Measurements from ENCODE around the gene EGFR.

EGFR gene

DNA sequence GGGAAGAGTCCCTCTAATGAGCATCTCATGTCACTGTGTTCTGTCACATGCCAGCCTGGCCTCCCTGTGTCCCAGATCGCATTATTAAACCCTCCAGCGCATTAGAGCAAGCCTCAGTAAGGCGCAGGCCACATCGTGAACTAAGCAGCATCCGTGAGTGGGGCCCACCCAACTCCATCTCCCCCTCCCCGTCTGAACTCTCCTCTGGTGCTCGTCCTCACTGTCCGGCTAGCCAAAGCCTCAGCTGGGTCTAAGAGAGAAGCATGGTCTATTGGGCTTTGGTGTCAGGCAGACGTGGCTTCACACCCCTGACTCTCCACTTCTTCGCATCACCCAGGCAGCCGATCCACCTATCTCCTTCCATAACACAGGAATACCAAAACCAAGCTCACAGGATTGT is 181.6 kb downstream of the EGFR start:
- Histone ChIP-seq H3K36me3 (ENCODE audit: control insufficient read depth, insufficient read depth, low read length) (peaks cover 6% of the 10 kb centered on the region; the same call in 1 of the 2 replicates), H3K27ac (ENCODE audit: low read length) (no peak overlapping the region)
- no CpG with 5 or more reads among the region's 11 CpGs for WGBS (ENCODE audit: insufficient coverage, insufficient read length)

DNA sequence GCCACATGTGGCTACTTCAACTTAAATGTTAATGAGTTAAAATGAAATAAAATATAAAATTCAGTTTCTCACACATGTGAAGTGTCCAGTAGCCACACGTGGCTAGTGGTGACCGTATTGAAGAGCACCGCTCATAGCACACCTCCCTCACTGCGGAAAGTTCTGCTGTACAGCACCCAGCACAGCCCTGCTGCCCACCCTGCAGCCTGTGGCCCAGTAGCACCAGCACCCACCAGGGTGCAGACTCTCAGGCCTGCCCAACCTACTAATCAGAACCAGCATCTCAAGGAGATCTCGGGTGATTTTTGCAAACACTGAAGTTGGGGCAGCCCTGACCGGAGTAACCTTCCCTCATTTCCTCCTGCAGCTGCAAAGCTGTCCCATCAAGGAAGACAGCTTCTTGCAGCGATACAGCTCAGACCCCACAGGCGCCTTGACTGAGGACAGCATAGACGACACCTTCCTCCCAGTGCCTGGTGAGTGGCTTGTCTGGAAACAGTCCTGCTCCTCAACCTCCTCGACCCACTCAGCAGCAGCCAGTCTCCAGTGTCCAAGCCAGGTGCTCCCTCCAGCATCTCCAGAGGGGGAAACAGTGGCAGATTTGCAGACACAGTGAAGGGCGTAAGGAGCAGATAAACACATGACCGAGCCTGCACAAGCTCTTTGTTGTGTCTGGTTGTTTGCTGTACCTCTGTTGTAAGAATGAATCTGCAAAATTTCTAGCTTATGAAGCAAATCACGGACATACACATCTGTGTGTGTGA is 183.5 kb downstream of the EGFR start:
- H3K27me3 ChIP-seq (ENCODE audit: control insufficient read depth, insufficient read depth, low read length) = no peaks in the 10 kb centered on the region
- H3K27ac ChIP-seq (ENCODE audit: low read length) = no peak overlapping the region
- H3K36me3 ChIP-seq (ENCODE audit: control insufficient read depth, insufficient read depth, low read length) = peaks cover 6% of the 10 kb centered on the region; the same call in 1 of the 2 replicates
- H3K4me3 ChIP-seq (ENCODE audit: low read length) = no peak overlapping the region
- DNase-seq (ENCODE audit: low read depth, low spot score) = no peak
- H3K4me1 ChIP-seq (ENCODE audit: control insufficient read depth, insufficient read depth, low read length) = no peaks in the 10 kb centered on the region
- no CpG with 5 or more reads among the region's 13 CpGs for WGBS (ENCODE audit: insufficient coverage, insufficient read length)
- H3K9me3 ChIP-seq (ENCODE audit: control insufficient read depth, insufficient read depth, low read length) = no peaks in the 10 kb centered on the region

More for the DNA sequence above, 181.6 kb downstream of the EGFR start:
- no peak overlapping the region for H3K4me3 ChIP-seq (ENCODE audit: low read length)
- H3K9me3 ChIP-seq (ENCODE audit: control insufficient read depth, insufficient read depth, low read length) = no peaks in the 10 kb centered on the region
- H3K27me3 ChIP-seq (ENCODE audit: control insufficient read depth, insufficient read depth, low read length) = no peaks in the 10 kb centered on the region
- H3K4me1 ChIP-seq (ENCODE audit: control insufficient read depth, insufficient read depth, low read length) = no peaks in the 10 kb centered on the region
- DNase-seq (ENCODE audit: low read depth, low spot score) = no peak

DNA sequence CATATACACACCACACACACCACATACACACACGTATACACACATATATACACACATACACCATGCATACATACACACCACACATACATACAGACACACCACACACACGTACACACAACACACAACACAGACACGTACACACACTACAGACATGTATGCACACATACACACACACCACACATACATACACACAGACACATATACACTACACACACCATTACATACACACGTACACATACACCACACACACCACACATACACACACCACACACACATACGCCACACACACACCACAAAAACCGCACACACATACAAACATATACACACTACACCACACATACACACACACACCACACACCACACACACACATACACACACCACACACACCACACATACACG is 184.5 kb downstream of the EGFR start:
- no peak overlapping the region for H3K4me3 ChIP-seq (ENCODE audit: low read length)
- peaks cover 6% of the 10 kb centered on the region; the same call in 1 of the 2 replicates for H3K36me3 ChIP-seq (ENCODE audit: control insufficient read depth, insufficient read depth, low read length)
- no peaks in the 10 kb centered on the region for H3K9me3 ChIP-seq (ENCODE audit: control insufficient read depth, insufficient read depth, low read length)
- 100% methylated on average over 6 of the region's 7 CpGs for whole genome bisulfite sequencing (ENCODE audit: insufficient coverage, insufficient read length)
- no peaks in the 10 kb centered on the region for H3K27me3 ChIP-seq (ENCODE audit: control insufficient read depth, insufficient read depth, low read length)
- no peak for DNase-seq (ENCODE audit: low read depth, low spot score)
- H3K27ac ChIP-seq (ENCODE audit: low read length) = no peak overlapping the region
- no peaks in the 10 kb centered on the region for H3K4me1 ChIP-seq (ENCODE audit: control insufficient read depth, insufficient read depth, low read length)

DNA sequence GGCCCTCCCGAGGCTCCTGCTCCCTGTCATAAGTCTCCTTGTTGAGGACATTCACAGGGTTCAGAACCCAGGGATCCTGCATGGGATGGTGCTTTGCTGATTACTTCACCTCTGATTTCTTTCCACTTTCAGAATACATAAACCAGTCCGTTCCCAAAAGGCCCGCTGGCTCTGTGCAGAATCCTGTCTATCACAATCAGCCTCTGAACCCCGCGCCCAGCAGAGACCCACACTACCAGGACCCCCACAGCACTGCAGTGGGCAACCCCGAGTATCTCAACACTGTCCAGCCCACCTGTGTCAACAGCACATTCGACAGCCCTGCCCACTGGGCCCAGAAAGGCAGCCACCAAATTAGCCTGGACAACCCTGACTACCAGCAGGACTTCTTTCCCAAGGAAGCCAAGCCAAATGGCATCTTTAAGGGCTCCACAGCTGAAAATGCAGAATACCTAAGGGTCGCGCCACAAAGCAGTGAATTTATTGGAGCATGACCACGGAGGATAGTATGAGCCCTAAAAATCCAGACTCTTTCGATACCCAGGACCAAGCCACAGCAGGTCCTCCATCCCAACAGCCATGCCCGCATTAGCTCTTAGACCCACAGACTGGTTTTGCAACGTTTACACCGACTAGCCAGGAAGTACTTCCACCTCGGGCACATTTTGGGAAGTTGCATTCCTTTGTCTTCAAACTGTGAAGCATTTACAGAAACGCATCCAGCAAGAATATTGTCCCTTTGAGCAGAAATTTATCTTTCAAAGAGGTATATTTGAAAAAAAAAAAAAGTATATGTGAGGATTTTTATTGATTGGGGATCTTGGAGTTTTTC is 186.5 kb downstream of the EGFR start:
- WGBS (ENCODE audit: insufficient coverage, insufficient read length) = no CpG with 5 or more reads among the region's 16 CpGs
- Histone ChIP-seq H3K36me3 (ENCODE audit: control insufficient read depth, insufficient read depth, low read length) (peaks cover 6% of the 10 kb centered on the region; the same call in 1 of the 2 replicates), H3K4me1 (ENCODE audit: control insufficient read depth, insufficient read depth, low read length) (no peaks in the 10 kb centered on the region)

DNA sequence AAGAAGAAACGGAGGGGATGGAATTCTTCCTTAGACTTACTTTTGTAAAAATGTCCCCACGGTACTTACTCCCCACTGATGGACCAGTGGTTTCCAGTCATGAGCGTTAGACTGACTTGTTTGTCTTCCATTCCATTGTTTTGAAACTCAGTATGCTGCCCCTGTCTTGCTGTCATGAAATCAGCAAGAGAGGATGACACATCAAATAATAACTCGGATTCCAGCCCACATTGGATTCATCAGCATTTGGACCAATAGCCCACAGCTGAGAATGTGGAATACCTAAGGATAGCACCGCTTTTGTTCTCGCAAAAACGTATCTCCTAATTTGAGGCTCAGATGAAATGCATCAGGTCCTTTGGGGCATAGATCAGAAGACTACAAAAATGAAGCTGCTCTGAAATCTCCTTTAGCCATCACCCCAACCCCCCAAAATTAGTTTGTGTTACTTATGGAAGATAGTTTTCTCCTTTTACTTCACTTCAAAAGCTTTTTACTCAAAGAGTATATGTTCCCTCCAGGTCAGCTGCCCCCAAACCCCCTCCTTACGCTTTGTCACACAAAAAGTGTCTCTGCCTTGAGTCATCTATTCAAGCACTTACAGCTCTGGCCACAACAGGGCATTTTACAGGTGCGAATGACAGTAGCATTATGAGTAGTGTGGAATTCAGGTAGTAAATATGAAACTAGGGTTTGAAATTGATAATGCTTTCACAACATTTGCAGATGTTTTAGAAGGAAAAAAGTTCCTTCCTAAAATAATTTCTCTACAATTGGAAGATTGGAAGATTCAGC is 187.6 kb downstream of the EGFR start:
- no peak overlapping the region for H3K27ac ChIP-seq (ENCODE audit: low read length)
- H3K9me3 ChIP-seq (ENCODE audit: control insufficient read depth, insufficient read depth, low read length) = no peaks in the 10 kb centered on the region
- H3K27me3 ChIP-seq (ENCODE audit: control insufficient read depth, insufficient read depth, low read length) = no peaks in the 10 kb centered on the region
- H3K4me1 ChIP-seq (ENCODE audit: control insufficient read depth, insufficient read depth, low read length) = no peaks in the 10 kb centered on the region
- no peak overlapping the region for H3K4me3 ChIP-seq (ENCODE audit: low read length)
- no peak for DNase-seq (ENCODE audit: low read depth, low spot score)
- peaks cover 6% of the 10 kb centered on the region; the same call in 1 of the 2 replicates for H3K36me3 ChIP-seq (ENCODE audit: control insufficient read depth, insufficient read depth, low read length)
- no CpG with 5 or more reads among the region's 9 CpGs for WGBS (ENCODE audit: insufficient coverage, insufficient read length)

More for the DNA sequence above, 186.5 kb downstream of the EGFR start:
- H3K9me3 ChIP-seq (ENCODE audit: control insufficient read depth, insufficient read depth, low read length) = no peaks in the 10 kb centered on the region
- no peak for DNase-seq (ENCODE audit: low read depth, low spot score)
- no peak overlapping the region for H3K27ac ChIP-seq (ENCODE audit: low read length)
- no peaks in the 10 kb centered on the region for H3K27me3 ChIP-seq (ENCODE audit: control insufficient read depth, insufficient read depth, low read length)
- no peak overlapping the region for H3K4me3 ChIP-seq (ENCODE audit: low read length)

DNA sequence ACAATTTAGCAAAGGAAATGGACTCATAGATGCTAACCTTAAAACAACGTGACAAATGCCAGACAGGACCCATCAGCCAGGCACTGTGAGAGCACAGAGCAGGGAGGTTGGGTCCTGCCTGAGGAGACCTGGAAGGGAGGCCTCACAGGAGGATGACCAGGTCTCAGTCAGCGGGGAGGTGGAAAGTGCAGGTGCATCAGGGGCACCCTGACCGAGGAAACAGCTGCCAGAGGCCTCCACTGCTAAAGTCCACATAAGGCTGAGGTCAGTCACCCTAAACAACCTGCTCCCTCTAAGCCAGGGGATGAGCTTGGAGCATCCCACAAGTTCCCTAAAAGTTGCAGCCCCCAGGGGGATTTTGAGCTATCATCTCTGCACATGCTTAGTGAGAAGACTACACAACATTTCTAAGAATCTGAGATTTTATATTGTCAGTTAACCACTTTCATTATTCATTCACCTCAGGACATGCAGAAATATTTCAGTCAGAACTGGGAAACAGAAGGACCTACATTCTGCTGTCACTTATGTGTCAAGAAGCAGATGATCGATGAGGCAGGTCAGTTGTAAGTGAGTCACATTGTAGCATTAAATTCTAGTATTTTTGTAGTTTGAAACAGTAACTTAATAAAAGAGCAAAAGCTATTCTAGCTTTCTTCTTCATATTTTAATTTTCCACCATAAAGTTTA is 188.8 kb downstream of the EGFR start:
- Histone ChIP-seq H3K27ac (ENCODE audit: low read length) (no peak overlapping the region), H3K36me3 (ENCODE audit: control insufficient read depth, insufficient read depth, low read length) (peaks cover 6% of the 10 kb centered on the region; the same call in 1 of the 2 replicates), H3K27me3 (ENCODE audit: control insufficient read depth, insufficient read depth, low read length) (no peaks in the 10 kb centered on the region), H3K9me3 (ENCODE audit: control insufficient read depth, insufficient read depth, low read length) (no peaks in the 10 kb centered on the region), H3K4me1 (ENCODE audit: control insufficient read depth, insufficient read depth, low read length) (no peaks in the 10 kb centered on the region), H3K4me3 (ENCODE audit: low read length) (no peak overlapping the region)
- no peak for DNase-seq (ENCODE audit: low read depth, low spot score)
- WGBS (ENCODE audit: insufficient coverage, insufficient read length) = no CpG with 5 or more reads among the region's 4 CpGs

DNA sequence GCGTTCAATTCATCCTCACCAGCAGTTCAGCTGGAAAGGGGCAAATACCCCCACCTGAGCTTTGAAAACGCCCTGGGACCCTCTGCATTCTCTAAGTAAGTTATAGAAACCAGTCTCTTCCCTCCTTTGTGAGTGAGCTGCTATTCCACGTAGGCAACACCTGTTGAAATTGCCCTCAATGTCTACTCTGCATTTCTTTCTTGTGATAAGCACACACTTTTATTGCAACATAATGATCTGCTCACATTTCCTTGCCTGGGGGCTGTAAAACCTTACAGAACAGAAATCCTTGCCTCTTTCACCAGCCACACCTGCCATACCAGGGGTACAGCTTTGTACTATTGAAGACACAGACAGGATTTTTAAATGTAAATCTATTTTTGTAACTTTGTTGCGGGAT is 190.5 kb downstream of the EGFR start:
- Histone ChIP-seq H3K4me1 (ENCODE audit: control insufficient read depth, insufficient read depth, low read length) (no peaks in the 10 kb centered on the region), H3K9me3 (ENCODE audit: control insufficient read depth, insufficient read depth, low read length) (no peaks in the 10 kb centered on the region), H3K4me3 (ENCODE audit: low read length) (no peak overlapping the region), H3K27me3 (ENCODE audit: control insufficient read depth, insufficient read depth, low read length) (no peaks in the 10 kb centered on the region), H3K27ac (ENCODE audit: low read length) (no peak overlapping the region), H3K36me3 (ENCODE audit: control insufficient read depth, insufficient read depth, low read length) (no peaks in the 10 kb centered on the region)
- DNase-seq (ENCODE audit: low read depth, low spot score) = no peak
- WGBS (ENCODE audit: insufficient coverage, insufficient read length) = no CpG with 5 or more reads among the region's 4 CpGs

DNA sequence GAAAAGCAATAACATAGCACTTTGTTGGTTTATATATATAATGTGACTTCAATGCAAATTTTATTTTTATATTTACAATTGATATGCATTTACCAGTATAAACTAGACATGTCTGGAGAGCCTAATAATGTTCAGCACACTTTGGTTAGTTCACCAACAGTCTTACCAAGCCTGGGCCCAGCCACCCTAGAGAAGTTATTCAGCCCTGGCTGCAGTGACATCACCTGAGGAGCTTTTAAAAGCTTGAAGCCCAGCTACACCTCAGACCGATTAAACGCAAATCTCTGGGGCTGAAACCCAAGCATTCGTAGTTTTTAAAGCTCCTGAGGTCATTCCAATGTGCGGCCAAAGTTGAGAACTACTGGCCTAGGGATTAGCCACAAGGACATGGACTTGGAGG is 191.4 kb downstream of the EGFR start:
- WGBS (ENCODE audit: insufficient coverage, insufficient read length) = no CpG with 5 or more reads among the region's 4 CpGs
- no peaks in the 10 kb centered on the region for H3K36me3 ChIP-seq (ENCODE audit: control insufficient read depth, insufficient read depth, low read length)
- H3K9me3 ChIP-seq (ENCODE audit: control insufficient read depth, insufficient read depth, low read length) = no peaks in the 10 kb centered on the region
- DNase-seq (ENCODE audit: low read depth, low spot score) = no peak
- no peak overlapping the region for H3K4me3 ChIP-seq (ENCODE audit: low read length)
- H3K27me3 ChIP-seq (ENCODE audit: control insufficient read depth, insufficient read depth, low read length) = no peaks in the 10 kb centered on the region
- no peak overlapping the region for H3K27ac ChIP-seq (ENCODE audit: low read length)
- no peaks in the 10 kb centered on the region for H3K4me1 ChIP-seq (ENCODE audit: control insufficient read depth, insufficient read depth, low read length)

DNA sequence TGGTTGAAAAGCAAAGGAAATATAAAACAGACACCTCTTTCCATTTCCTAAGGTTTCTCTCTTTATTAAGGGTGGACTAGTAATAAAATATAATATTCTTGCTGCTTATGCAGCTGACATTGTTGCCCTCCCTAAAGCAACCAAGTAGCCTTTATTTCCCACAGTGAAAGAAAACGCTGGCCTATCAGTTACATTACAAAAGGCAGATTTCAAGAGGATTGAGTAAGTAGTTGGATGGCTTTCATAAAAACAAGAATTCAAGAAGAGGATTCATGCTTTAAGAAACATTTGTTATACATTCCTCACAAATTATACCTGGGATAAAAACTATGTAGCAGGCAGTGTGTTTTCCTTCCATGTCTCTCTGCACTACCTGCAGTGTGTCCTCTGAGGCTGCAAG is 191.9 kb downstream of the EGFR start:
- Histone ChIP-seq H3K4me3 (ENCODE audit: low read length) (no peak overlapping the region), H3K27ac (ENCODE audit: low read length) (no peak overlapping the region), H3K36me3 (ENCODE audit: control insufficient read depth, insufficient read depth, low read length) (no peaks in the 10 kb centered on the region), H3K27me3 (ENCODE audit: control insufficient read depth, insufficient read depth, low read length) (no peaks in the 10 kb centered on the region), H3K9me3 (ENCODE audit: control insufficient read depth, insufficient read depth, low read length) (no peaks in the 10 kb centered on the region), H3K4me1 (ENCODE audit: control insufficient read depth, insufficient read depth, low read length) (no peaks in the 10 kb centered on the region)
- DNase-seq (ENCODE audit: low read depth, low spot score) = no peak
- no CpG with 5 or more reads among the region's 1 CpG for WGBS (ENCODE audit: insufficient coverage, insufficient read length)

DNA sequence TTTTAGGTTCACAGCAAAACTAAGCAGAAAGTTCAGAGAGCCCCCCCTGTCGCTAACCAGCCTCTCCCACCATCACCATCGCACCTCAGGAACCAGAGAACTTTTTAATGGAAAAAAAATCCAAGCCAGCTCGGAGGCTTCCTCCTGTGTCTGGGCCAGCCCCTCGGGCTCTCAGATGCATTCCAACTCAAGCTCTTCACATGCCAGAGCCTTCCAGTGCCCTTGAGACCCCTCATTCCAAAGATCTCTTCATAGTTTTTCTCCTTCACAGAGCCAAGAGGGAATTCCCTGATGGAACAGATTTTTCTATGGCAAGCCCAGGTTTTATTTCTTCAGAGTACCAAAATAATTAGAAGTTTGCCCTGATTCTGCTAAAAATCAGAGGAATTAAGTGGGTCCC is 192.9 kb downstream of the EGFR start:
- Histone ChIP-seq H3K36me3 (ENCODE audit: control insufficient read depth, insufficient read depth, low read length) (no peaks in the 10 kb centered on the region), H3K4me3 (ENCODE audit: low read length) (no peak overlapping the region), H3K4me1 (ENCODE audit: control insufficient read depth, insufficient read depth, low read length) (no peaks in the 10 kb centered on the region), H3K27me3 (ENCODE audit: control insufficient read depth, insufficient read depth, low read length) (no peaks in the 10 kb centered on the region), H3K9me3 (ENCODE audit: control insufficient read depth, insufficient read depth, low read length) (no peaks in the 10 kb centered on the region), H3K27ac (ENCODE audit: low read length) (no peak overlapping the region)
- WGBS (ENCODE audit: insufficient coverage, insufficient read length) = no CpG with 5 or more reads among the region's 4 CpGs
- DNase-seq (ENCODE audit: low read depth, low spot score) = no peak
